WTC11 (cell line): ENCODE results near the gene RPP30. TPM values are rescaled to one million over a fixed set of nuclear protein-coding genes. Genes with fewer than 3 reads are reported as not detected.

Source experiments
- ATAC-seq: fragments of 200-7000 bp; cut with Tn5 transposase; 2 replicates; pipeline ENCODE4 v1.10.0; 2021; ENCODE audit warnings: mild to moderate bottlenecking, moderate library complexity
- CTCF ChIA-PET: fragments of 300-600 bp; sonication (Branson Sonifier 250); formaldehyde crosslinking; loops from one replicate; lab custom pipeline; 2021; ENCODE audit warnings: antibody characterized with exemption; lab: Charles Lee
- POLR2A ChIA-PET: fragments of 350-600 bp; sonication (Branson Sonifier 250); formaldehyde crosslinking; loops from one replicate; lab custom pipeline; 2021; ENCODE audit warnings: antibody characterized with exemption; lab: Charles Lee
- DNase-seq: peaks from one replicate; pipeline ENCODE4 v3.0.0; 2021; ENCODE audit warnings: low spot score
- H3K27ac Mint-ChIP-seq: 2 replicates; pipeline ENCODE4 v1.8.0; 2021; ENCODE audit warnings: mixed read lengths
- H3K27me3 Mint-ChIP-seq: 2 replicates; pipeline ENCODE4 v1.8.0; 2021; ENCODE audit warnings: low read depth, mild to moderate bottlenecking, moderate library complexity, mixed read lengths
- H3K36me3 Mint-ChIP-seq: 2 replicates; pipeline ENCODE4 v1.8.0; 2021; ENCODE audit warnings: mixed read lengths
- H3K4me1 Mint-ChIP-seq: 2 replicates; pipeline ENCODE4 v1.8.0; 2022; ENCODE audit warnings: mixed read lengths
- H3K4me3 Mint-ChIP-seq: 2 replicates; pipeline ENCODE4 v1.8.0; 2021; ENCODE audit warnings: mild to moderate bottlenecking, moderate library complexity, mixed read lengths
- H3K9me3 Mint-ChIP-seq: 2 replicates; pipeline ENCODE4 v1.8.0; 2021; ENCODE audit warnings: mixed read lengths
- ATF2 ChIP-seq: sonication (generic); formaldehyde crosslinking; IDR thresholded peaks from 2 replicates; pipeline ENCODE4 v1.8.1; 2022; ENCODE audit warnings: low read depth, missing genetic modification reagents, borderline replicate concordance
- CTCF ChIP-seq: fragments of 200-600 bp; IDR thresholded peaks from 2 replicates; pipeline ENCODE4 v1.8.0; 2022; ENCODE audit warnings: antibody characterized with exemption
- ETV6 ChIP-seq: sonication (generic); formaldehyde crosslinking; IDR thresholded peaks from 2 replicates; pipeline ENCODE4 v1.8.1; 2022; ENCODE audit warnings: mild to moderate bottlenecking, missing genetic modification reagents
- FOXJ3 ChIP-seq: sonication (generic); formaldehyde crosslinking; IDR thresholded peaks from 2 replicates; pipeline ENCODE4 v1.9.0; 2021; ENCODE audit warnings: missing genetic modification reagents, mild to moderate bottlenecking, borderline replicate concordance
- FOXP1 ChIP-seq: sonication (generic); formaldehyde crosslinking; IDR thresholded peaks from 2 replicates; pipeline ENCODE4 v1.8.0; 2022; ENCODE audit warnings: missing genetic modification reagents, mild to moderate bottlenecking, moderate library complexity, borderline replicate concordance
- GTF2I ChIP-seq: fragments of 250-450 bp; sonication (Bioruptor Pico); conservative IDR thresholded peaks from 2 replicates; pipeline ENCODE4 v1.4.0; 2021; ENCODE audit warnings: mild to moderate bottlenecking
- KAT7 ChIP-seq: sonication (generic); formaldehyde crosslinking; IDR thresholded peaks from 2 replicates; pipeline ENCODE4 v1.8.1; 2023; ENCODE audit warnings: missing genetic modification reagents, mild to moderate bottlenecking, borderline replicate concordance
- MAX ChIP-seq: sonication (generic); formaldehyde crosslinking; IDR thresholded peaks from 2 replicates; pipeline ENCODE4 v1.8.0; 2022; ENCODE audit warnings: mild to moderate bottlenecking, missing genetic modification reagents
- MYBL2 ChIP-seq: sonication (generic); formaldehyde crosslinking; IDR thresholded peaks from 2 replicates; pipeline ENCODE4 v1.8.1; 2023; ENCODE audit warnings: mild to moderate bottlenecking, moderate library complexity, missing genetic modification reagents
- OVOL2 ChIP-seq: fragments of 250-450 bp; sonication (Bioruptor Pico); IDR thresholded peaks from 2 replicates; pipeline ENCODE4 v1.9.0; 2021; ENCODE audit warnings: mild to moderate bottlenecking, borderline replicate concordance
- PRDM15 ChIP-seq: sonication (generic); formaldehyde crosslinking; IDR thresholded peaks from 2 replicates; pipeline ENCODE4 v1.8.0; 2022; ENCODE audit warnings: missing genetic modification reagents
- SMAD3 ChIP-seq: sonication (generic); formaldehyde crosslinking; IDR thresholded peaks from 2 replicates; pipeline ENCODE4 v1.8.0; 2022; ENCODE audit warnings: missing genetic modification reagents, mild to moderate bottlenecking, borderline replicate concordance
- STAT6 ChIP-seq: sonication (generic); formaldehyde crosslinking; conservative IDR thresholded peaks from 2 replicates; pipeline ENCODE4 v1.8.1; 2023; ENCODE audit warnings: mild to moderate bottlenecking, low read depth, missing genetic modification reagents, moderate library complexity
- TCF7 ChIP-seq: sonication (generic); formaldehyde crosslinking; IDR thresholded peaks from 2 replicates; pipeline ENCODE4 v1.8.0; 2022; ENCODE audit warnings: mild to moderate bottlenecking, low read depth, missing genetic modification reagents, moderate library complexity
- TEAD1 ChIP-seq: sonication (generic); formaldehyde crosslinking; IDR thresholded peaks from 2 replicates; pipeline ENCODE4 v1.8.0; 2022; ENCODE audit warnings: mild to moderate bottlenecking, missing genetic modification reagents
- ZNF232 ChIP-seq: sonication (generic); formaldehyde crosslinking; IDR thresholded peaks from 2 replicates; pipeline ENCODE4 v1.8.0; 2022; ENCODE audit warnings: mild to moderate bottlenecking, missing genetic modification reagents
- ZNF263 ChIP-seq: sonication (generic); formaldehyde crosslinking; IDR thresholded peaks from 2 replicates; pipeline ENCODE4 v1.8.1; 2022; ENCODE audit warnings: low read depth, mild to moderate bottlenecking, moderate library complexity, missing genetic modification reagents
- ZNF671 ChIP-seq: fragments of 250-450 bp; sonication (Bioruptor Pico); IDR thresholded peaks from 2 replicates; pipeline ENCODE4 v1.8.0; 2021; ENCODE audit warnings: mild to moderate bottlenecking
- total RNA-seq: library from RNA; stranded (reverse); gene quantifications from 3 replicates; pipeline ENCODE4 v1.2.3, GENCODE V29; 2021

The RPP30 gene
- total RNA-seq, 1 experiment from 2014 or later: 56.4 TPM

- TF ChIP-seq ATF2: no peak
Observed at GRCh38 chr10:90921906-90922305, 50.1 kb downstream of the RPP30 start (continued).

GRCh38 chr10:90923111-90923731 lies 51.4 kb downstream of the RPP30 start:
- CTCF ChIA-PET: interaction anchor here (1.0 kb wide), 1 partner anchor 43 kb away, joined by 4 read pairs; no protein-coding TSS in a partner anchor
- H3K27me3 Mint-ChIP-seq: peaks cover 100% of the 10 kb centered on the region

GRCh38 chr10:90924552-90924951 lies 52.8 kb downstream of the RPP30 start:
- Mint-ChIP-seq H3K27me3 (peaks cover 100% of the 10 kb centered on the region), H3K4me3 (no peak overlapping the region), H3K36me3 (no peaks in the 10 kb centered on the region), H3K9me3 (no peaks in the 10 kb centered on the region), H3K27ac (no peak overlapping the region)
- ATAC-seq: no peak
- POLR2A ChIA-PET: no interaction called here
- TF ChIP-seq GTF2I (CRISPR knock-in tag): no peak
- TF ChIP-seq PRDM15 (CRISPR knock-in tag): no peak
- no peak for TF ChIP-seq OVOL2
- no peak for TF ChIP-seq ZNF263 (CRISPR knock-in tag)
- TF ChIP-seq TEAD1 (CRISPR knock-in tag): no peak
- no peak for TF ChIP-seq KAT7 (CRISPR knock-in tag)
- TF ChIP-seq STAT6: no peak
- TF ChIP-seq, all 79 proteins: peak for 0
- peaks cover 19% of the 10 kb centered on the region for H3K4me1 Mint-ChIP-seq
- CTCF ChIA-PET: no interaction called here
- DNase-seq: no peak

More at GRCh38 chr10:90923111-90923731, 51.4 kb downstream of the RPP30 start:
- ATAC-seq (no peak), DNase-seq (no peak)
- Mint-ChIP-seq H3K9me3 (no peaks in the 10 kb centered on the region), H3K36me3 (no peaks in the 10 kb centered on the region), H3K4me1 (peaks cover 8% of the 10 kb centered on the region), H3K27ac (no peak overlapping the region), H3K4me3 (no peak overlapping the region)
- POLR2A ChIA-PET: interaction anchor here (0.6 kb wide), 1 partner anchor 164 kb away, joined by 3 read pairs; no protein-coding TSS in a partner anchor
- TF ChIP-seq SMAD3 (CRISPR knock-in tag): no peak
- no peak for TF ChIP-seq MYBL2 (CRISPR knock-in tag)
- no peak for TF ChIP-seq TCF7 (CRISPR knock-in tag)
- no peak for TF ChIP-seq FOXJ3 (CRISPR knock-in tag)
- no peak for TF ChIP-seq ETV6 (CRISPR knock-in tag)
- no peak for TF ChIP-seq CTCF
- no peak for TF ChIP-seq ZNF232 (CRISPR knock-in tag)
- no peak for TF ChIP-seq FOXP1 (CRISPR knock-in tag)
- TF ChIP-seq MAX (CRISPR knock-in tag): no peak
- TF ChIP-seq ZNF671 (CRISPR knock-in tag): no peak
